DMS 273 (cell line): ENCODE results near the gene IFNA21.
"Not testable (repeated sequence)": the region's sequence is repeated elsewhere in the genome, so short reads cannot be mapped to it uniquely, and the experiment has no call there.

Experiments used
- DNase-seq: peaks from one replicate; lab custom pipeline; 2025; ENCODE audit not compliant: unreplicated experiment; lab: John Stamatoyannopoulos, UW

IFNA21 gene

GRCh38 chr9:21166560-21166959, at the start of gene IFNA21:
TSS of gene IFNA21 (minus strand) at chr9:21166660. CDS start at chr9:21166612, 48 bp downstream.
- not testable (repeated sequence) for DNase-seq

- DNase-seq = peak; percentile 31
Observed at GRCh38 chr9:21213411-21214326, 47.2 kb upstream of the IFNA21 start.

GRCh38 chr9:21212160-21212559, 45.7 kb upstream of the IFNA21 start:
- DNase-seq = not testable (repeated sequence)

- not testable (repeated sequence) for DNase-seq
Observed at GRCh38 chr9:21210782-21211181, 44.3 kb upstream of the IFNA21 start.

GRCh38 chr9:21210311-21210710, 43.9 kb upstream of the IFNA21 start:
- no peak for DNase-seq

GRCh38 chr9:21207043-21207442, 40.6 kb upstream of the IFNA21 start, which contains the start of gene IFNA10:
TSS of gene IFNA10 (minus strand) at chr9:21207143. CDS start at chr9:21207097, 46 bp downstream.
- DNase-seq = not testable (repeated sequence)

GRCh38 chr9:21205204-21205603, 38.7 kb upstream of the IFNA21 start:
- DNase-seq = no peak

- DNase-seq = not testable (repeated sequence)
Observed at GRCh38 chr9:21202105-21202504, 35.6 kb upstream of the IFNA21 start, which contains the start of gene IFNA7. TSS of gene IFNA7 (minus strand) at chr9:21202205. CDS start at chr9:21202165, 40 bp downstream.

- DNase-seq = peak; percentile 51
Observed at GRCh38 chr9:21194867-21195776, 28.7 kb upstream of the IFNA21 start.

- not testable (repeated sequence) for DNase-seq
Observed at GRCh38 chr9:21187487-21187886, 21.0 kb upstream of the IFNA21 start, which contains the start of gene IFNA4. TSS of gene IFNA4 (minus strand) at chr9:21187587. CDS start at chr9:21187531, 56 bp downstream.

- DNase-seq = peak; percentile 54
Observed at GRCh38 chr9:21182810-21183736, 16.6 kb upstream of the IFNA21 start.

GRCh38 chr9:21174671-21175070, 8.2 kb upstream of the IFNA21 start:
- DNase-seq = no peak

GRCh38 chr9:21172156-21172555, 5.7 kb upstream of the IFNA21 start:
- DNase-seq = no peak

GRCh38 chr9:21171351-21171750, 4.9 kb upstream of the IFNA21 start:
- no peak for DNase-seq

GRCh38 chr9:21165516-21165915, 944 bp downstream of the IFNA21 start:
- no peak for DNase-seq

GRCh38 chr9:21160178-21160577, 6.3 kb downstream of the IFNA21 start:
- no peak for DNase-seq

GRCh38 chr9:21155501-21155900, 11.0 kb downstream of the IFNA21 start:
- no peak for DNase-seq

GRCh38 chr9:21154018-21154608, 12.3 kb downstream of the IFNA21 start:
- DNase-seq = peak; percentile 57

- peak; percentile 29 for DNase-seq
Observed at GRCh38 chr9:21153336-21154017, 13.0 kb downstream of the IFNA21 start.
